Esophagus (tissue), 2 donors: ENCODE results near the gene PBX3. TPM values are rescaled to one million over a fixed set of nuclear protein-coding genes. Genes with fewer than 3 reads are reported as not detected.

ENCODE experiments used
- H3K27ac ChIP-seq, 2 donors: one replicate each; pipeline ENCODE4 v1.5.1; 2013; ENCODE audit warnings: low read depth in 2 of 2, mild to moderate bottlenecking in 2 of 2, inconsistent platforms in 1 of 2, low read length in 1 of 2, moderate library complexity in 1 of 2
- H3K27me3 ChIP-seq, 2 donors: one replicate each; pipeline ENCODE4 v1.6.1; 2013; ENCODE audit warnings: low read length in 2 of 2, control low read depth in 1 of 2, mild to moderate bottlenecking in 1 of 2; ENCODE audit not compliant: insufficient read depth in 2 of 2, control insufficient read depth in 1 of 2
- H3K36me3 ChIP-seq, 2 donors: one replicate each; pipeline ENCODE4 v1.6.1; 2013; ENCODE audit warnings: low read length in 1 of 2; ENCODE audit not compliant: control insufficient read depth in 2 of 2, insufficient read depth in 2 of 2
- H3K4me1 ChIP-seq, 2 donors: one replicate each; pipeline ENCODE4 v1.6.1; 2013; ENCODE audit warnings: low read length in 1 of 2; ENCODE audit not compliant: control insufficient read depth in 2 of 2, insufficient read depth in 2 of 2
- H3K4me3 ChIP-seq, 2 donors: one replicate each; pipeline ENCODE4 v1.5.1; 2013; ENCODE audit warnings: low read length in 2 of 2, mild to moderate bottlenecking in 2 of 2, low read depth in 1 of 2, moderate library complexity in 1 of 2
- H3K9me3 ChIP-seq, 2 donors: one replicate each; pipeline ENCODE4 v1.6.1; 2013; ENCODE audit warnings: mild to moderate bottlenecking in 2 of 2, low read depth in 1 of 2, low read length in 1 of 2, moderate library complexity in 1 of 2; ENCODE audit not compliant: control insufficient read depth in 2 of 2, insufficient read depth in 1 of 2
- WGBS, 2 donors: extraction: QIAGEN DNeasy Blood & Tissue Kit; methylation state at CpG; one replicate each; pipeline ENCODE4 v1.1.7; 2013; 5-methylcytosine and 5-hydroxymethylcytosine counted together
- polyA plus RNA-seq, 2 donors: library from polyadenylated mRNA; stranded (reverse); fragments of 200-250 nt; gene quantifications; one replicate each; pipeline ENCODE4 v1.2.3, GENCODE V29; 2013
- donor health status: healthy with polysubstance abuse.
- donor health status: Bipolar disorder and iron deficiency.

The PBX3 gene
- polyA plus RNA-seq, 2 donors: 3.5 to 6.9 TPM

DNA sequence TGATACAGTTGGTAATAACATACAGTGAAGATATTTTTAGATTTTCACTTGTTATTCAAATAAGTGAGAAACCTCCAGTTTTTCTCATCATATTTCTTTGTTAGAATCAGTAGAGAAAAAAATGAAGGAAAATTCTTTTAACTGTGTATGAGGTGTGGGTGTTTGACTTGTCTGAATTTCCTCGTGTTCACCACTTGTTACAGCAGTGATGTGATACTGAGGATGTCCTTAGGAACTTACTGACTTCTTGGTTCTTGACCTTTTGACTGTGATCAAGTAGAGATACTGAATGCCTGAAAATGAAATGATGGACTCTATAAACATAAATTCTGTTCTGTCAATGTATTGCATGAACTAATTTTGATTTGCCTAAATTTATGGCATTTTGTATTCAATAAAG, 10.7 kb downstream of the PBX3 start:
- no peaks in the 10 kb centered on the region for H3K9me3 ChIP-seq
- no peaks in the 10 kb centered on the region for H3K4me1 ChIP-seq
- 65 to 80% methylated on average over 1 of the region's 1 CpG for WGBS, 2 donors
- H3K27ac ChIP-seq: no peak overlapping the region
- H3K27me3 ChIP-seq: no peaks in the 10 kb centered on the region
- no peak overlapping the region for H3K4me3 ChIP-seq
- no peaks in the 10 kb centered on the region for H3K36me3 ChIP-seq

DNA sequence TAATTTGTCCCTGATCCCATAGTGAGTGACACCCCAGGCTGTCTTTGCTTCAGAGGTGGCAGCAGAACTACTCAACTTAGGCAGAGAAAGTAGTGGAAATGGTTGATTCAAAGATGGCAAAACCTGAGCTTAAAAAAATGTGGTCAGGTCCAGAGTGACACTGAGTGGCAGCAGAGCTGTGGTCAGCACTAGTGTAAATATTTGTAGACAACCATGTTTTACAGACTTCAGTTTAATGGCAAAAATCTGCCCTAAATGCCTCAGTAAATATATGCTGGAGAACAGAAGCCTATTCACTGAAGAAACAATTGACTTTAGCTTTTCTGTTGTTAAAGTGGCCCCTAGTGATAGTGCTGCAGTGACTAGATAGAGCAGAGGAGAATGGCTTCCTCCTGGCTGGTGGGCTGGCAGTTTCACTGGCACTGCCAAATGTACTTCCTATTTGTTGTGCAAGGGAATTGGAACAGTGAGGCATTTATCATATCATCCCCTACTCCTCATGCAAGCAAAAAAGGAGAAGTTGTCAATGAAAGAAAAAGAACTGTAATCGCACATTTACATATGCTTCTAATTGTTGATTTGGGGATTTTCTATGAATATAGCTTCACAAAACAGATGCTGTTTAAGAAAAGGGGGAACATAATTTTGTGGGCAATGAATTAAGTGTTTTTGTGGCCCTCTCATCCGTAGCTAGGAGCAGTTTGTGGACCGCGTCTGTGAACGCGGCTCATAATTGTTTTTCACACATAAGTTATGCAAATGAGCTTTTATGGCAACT, 12.0 kb downstream of the PBX3 start:
- Histone ChIP-seq H3K27ac (no peak overlapping the region), H3K36me3 (no peaks in the 10 kb centered on the region), H3K4me3 (no peak overlapping the region), H3K4me1 (peaks cover 0 to 2% of the 10 kb centered on the region in 2 donors), H3K9me3 (no peaks in the 10 kb centered on the region), H3K27me3 (no peaks in the 10 kb centered on the region)
- WGBS, 2 donors: 72 to 76% methylated on average over 6 of the region's 6 CpGs

DNA sequence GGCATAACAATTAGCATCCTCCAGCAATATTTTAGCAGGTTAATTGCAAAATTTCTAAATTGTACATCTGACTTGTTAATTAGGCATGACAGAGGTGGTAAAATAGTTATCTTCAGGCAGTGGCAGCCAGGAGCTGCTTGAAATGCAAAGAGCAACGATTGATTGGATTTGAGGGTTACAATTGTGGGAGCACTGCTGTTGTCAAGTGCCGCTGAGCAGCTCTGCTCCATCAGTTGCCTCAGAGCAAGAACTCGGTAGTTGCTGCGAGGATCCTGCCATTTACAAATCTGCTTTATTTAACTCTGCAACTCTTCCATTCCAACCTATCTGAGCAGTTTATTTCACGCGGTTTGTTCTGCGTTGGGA, 12.6 kb downstream of the PBX3 start:
- Histone ChIP-seq H3K4me1 (peaks cover 0 to 2% of the 10 kb centered on the region in 2 donors), H3K27ac (no peak overlapping the region), H3K27me3 (no peaks in the 10 kb centered on the region), H3K36me3 (no peaks in the 10 kb centered on the region), H3K9me3 (no peaks in the 10 kb centered on the region), H3K4me3 (no peak overlapping the region)
- 55 to 64% methylated on average over 7 of the region's 7 CpGs for WGBS, 2 donors

DNA sequence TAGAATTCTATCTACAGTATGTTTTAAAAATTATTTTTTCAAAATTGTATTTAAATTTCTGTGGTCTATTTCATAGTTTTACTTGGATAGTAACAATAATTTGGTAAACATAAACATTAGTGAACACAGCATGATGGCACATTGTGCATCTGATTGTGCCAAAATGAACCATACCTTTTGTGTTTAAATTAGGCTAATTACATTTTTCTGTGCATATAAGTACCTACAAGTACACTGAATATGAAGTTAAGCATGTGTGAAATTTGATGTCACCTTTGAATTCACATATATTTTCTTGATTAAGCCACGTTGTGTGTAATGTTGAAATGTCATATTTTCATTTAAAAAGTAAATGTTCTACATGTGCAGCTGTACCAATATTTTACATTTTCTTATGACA, 13.4 kb downstream of the PBX3 start:
- Histone ChIP-seq H3K4me1 (peaks cover 0 to 2% of the 10 kb centered on the region in 2 donors), H3K27ac (no peak overlapping the region), H3K9me3 (no peaks in the 10 kb centered on the region), H3K27me3 (no peaks in the 10 kb centered on the region), H3K4me3 (no peak overlapping the region), H3K36me3 (no peaks in the 10 kb centered on the region)
- 80 to 86% methylated on average over 1 of the region's 1 CpG for WGBS, 2 donors

DNA sequence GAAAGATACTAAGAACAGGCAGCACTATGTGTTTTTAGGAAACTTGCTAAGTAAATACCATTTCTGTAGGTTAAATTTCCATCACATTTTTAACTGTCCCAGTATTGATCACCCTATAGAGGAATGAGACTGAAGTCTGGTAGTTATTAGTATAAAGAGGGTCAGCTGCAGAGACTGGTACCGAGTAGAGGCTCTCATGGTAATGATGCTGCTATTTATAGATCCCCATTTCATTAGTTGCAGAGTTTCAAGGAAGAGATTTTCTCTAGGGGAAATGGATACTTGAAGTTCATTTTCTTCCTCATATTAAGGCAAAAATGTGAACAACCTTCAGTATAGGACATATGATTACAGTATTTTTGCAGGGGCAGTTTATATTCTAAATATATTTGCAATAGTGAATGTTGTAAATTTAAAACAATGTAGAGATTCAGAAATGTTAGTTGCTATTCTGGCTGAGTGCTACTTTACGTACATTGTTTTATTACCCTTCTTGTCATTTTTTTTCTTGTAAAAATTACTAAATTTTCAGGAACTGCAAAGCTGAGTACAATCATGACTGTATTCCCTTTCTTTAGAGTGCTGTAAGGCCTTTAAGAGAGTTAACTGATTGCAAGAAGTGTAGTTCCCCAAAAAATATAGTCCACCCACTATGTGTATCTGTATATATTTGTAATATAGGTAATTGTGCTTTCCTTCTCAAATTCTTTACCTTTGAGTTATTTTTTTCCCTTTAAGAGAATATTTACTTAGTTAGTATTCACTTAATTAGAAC, 14.7 kb downstream of the PBX3 start:
- Histone ChIP-seq H3K27ac (no peak overlapping the region), H3K4me3 (no peak overlapping the region), H3K36me3 (no peaks in the 10 kb centered on the region), H3K9me3 (no peaks in the 10 kb centered on the region), H3K27me3 (no peaks in the 10 kb centered on the region), H3K4me1 (peaks cover 0 to 2% of the 10 kb centered on the region in 2 donors)
- 69 to 77% methylated on average over 2 of the region's 2 CpGs for WGBS, 2 donors

DNA sequence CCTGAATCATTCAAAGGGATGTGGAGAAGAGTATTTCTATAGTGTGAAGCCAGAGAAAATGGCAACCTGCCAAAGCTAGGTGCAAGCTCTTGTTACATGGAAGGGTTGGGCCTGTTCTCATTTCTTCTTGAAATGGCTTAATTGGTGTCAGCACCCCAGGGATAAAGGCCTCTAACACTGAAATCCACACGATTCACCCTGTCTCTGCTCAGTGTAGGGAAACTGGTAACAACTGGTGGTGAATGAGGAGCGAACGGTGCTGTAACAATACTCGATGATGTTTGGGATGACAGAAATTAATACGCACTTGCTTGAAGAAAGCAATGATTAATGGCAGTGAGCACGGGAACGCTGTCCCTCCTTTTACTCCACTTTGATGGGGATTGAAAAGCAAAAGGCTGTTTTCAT, 16.2 kb downstream of the PBX3 start:
- Histone ChIP-seq H3K27ac (no peak overlapping the region), H3K27me3 (no peaks in the 10 kb centered on the region), H3K4me3 (no peak overlapping the region), H3K4me1 (peaks cover 0 to 2% of the 10 kb centered on the region in 2 donors), H3K9me3 (no peaks in the 10 kb centered on the region), H3K36me3 (no peaks in the 10 kb centered on the region)
- 56 to 60% methylated on average over 7 of the region's 7 CpGs for WGBS, 2 donors

DNA sequence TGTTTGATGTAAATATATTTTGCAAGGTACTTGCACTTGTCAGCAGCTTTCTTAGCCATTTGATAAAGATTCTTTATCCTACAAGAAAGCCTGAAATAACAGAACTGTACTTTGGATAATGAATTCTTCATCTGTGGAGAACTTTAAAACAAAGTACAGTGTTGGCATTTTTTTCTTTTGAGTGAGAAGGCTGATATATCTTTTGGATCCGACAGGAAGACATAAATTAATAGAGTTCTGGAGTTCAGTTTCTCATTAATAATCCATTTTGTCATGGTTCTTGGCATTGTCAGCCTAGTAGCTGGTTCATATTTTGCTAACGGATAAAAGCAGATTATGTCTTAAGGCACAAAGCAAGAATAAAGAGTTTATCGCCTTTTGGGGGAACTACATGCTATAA, 17.0 kb downstream of the PBX3 start:
- peaks cover 0 to 2% of the 10 kb centered on the region in 2 donors for H3K4me1 ChIP-seq
- 59 to 66% methylated on average over 3 of the region's 3 CpGs for WGBS, 2 donors
- H3K27me3 ChIP-seq: no peaks in the 10 kb centered on the region
- no peaks in the 10 kb centered on the region for H3K9me3 ChIP-seq
- H3K27ac ChIP-seq: no peak overlapping the region
- no peaks in the 10 kb centered on the region for H3K36me3 ChIP-seq
- H3K4me3 ChIP-seq: no peak overlapping the region

DNA sequence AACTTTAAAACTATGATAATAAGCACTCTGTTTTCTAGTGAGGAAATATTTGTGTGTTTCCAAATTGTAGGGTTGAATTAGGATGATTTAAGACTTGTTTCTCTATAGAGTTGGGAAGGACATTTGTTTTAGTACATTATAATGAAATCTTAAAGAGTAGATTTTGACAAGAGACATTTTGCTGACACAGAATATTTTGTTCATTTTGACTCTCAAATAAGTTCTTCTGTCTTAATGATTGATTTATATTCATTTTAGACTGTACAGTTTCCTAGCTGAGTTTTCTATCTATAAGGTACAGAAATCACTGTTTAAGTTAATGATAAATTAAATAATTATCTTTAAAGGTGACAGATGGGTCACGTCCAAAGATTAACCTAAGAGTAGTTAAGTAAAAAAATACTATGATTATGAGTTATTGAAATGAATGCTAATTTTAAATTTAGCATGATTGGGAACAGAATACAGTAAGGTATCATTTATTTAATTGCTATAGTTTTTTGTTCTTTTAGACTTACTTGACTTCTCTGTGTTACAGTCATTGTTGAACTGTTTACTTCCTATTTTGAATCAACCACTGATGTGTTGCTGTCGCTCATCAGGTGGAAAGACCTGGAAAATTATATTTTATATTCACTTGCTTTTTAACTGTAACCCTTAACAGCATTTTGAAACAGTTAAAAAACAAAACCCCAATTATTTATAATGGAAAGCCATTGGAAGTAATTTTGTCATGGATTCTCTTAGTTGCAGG, 19.5 kb downstream of the PBX3 start:
- no peaks in the 10 kb centered on the region for H3K9me3 ChIP-seq
- 90 to 95% methylated on average over 2 of the region's 2 CpGs for whole genome bisulfite sequencing, 2 donors
- no peaks in the 10 kb centered on the region for H3K27me3 ChIP-seq
- no peaks in the 10 kb centered on the region for H3K36me3 ChIP-seq
- peaks cover 0 to 2% of the 10 kb centered on the region in 2 donors for H3K4me1 ChIP-seq
- H3K4me3 ChIP-seq: no peak overlapping the region
- H3K27ac ChIP-seq: no peak overlapping the region

DNA sequence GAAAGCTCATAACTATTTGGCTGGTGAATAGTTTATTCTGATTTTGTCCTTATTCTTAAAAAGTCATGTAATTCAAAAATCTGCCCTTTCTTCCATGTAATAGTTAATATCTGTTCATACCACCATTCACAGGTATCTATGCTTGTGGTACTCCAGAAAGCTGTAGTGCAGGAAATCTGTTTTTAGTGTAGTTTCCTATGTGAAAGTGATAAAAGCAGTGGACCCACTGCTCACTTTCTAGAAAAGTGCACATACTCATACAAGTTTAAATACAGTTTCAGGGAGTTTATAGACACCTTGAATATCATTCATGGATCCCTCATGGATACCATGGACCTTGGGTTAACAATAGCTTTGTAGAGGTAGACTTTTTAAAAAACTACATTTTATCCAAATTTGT, 20.2 kb downstream of the PBX3 start:
- no peak overlapping the region for H3K4me3 ChIP-seq
- H3K36me3 ChIP-seq: no peaks in the 10 kb centered on the region
- H3K27me3 ChIP-seq: no peaks in the 10 kb centered on the region
- no peak overlapping the region for H3K27ac ChIP-seq
- H3K4me1 ChIP-seq: peaks cover 0 to 2% of the 10 kb centered on the region in 2 donors
- no peaks in the 10 kb centered on the region for H3K9me3 ChIP-seq
